LNCaP clone FGC (cell line): ENCODE measurements around the gene MDGA2.

ENCODE experiments used
- DNase-seq: peaks from one replicate; pipeline ENCODE4 v3.0.0-alpha.2; 2011; ENCODE audit warnings: low read depth
- H3K4me3 ChIP-seq: 2 replicates; pipeline ENCODE4 v1.5.1; 2011; ENCODE audit warnings: mild to moderate bottlenecking, low read depth, low read length, control low read depth
- CTCF ChIP-seq: IDR thresholded peaks from 2 replicates; pipeline ENCODE4 v1.5.1; 2012; ENCODE audit warnings: mild to moderate bottlenecking; ENCODE audit not compliant: control insufficient read depth, insufficient read depth; ENCODE audit errors: extremely low read depth

The MDGA2 gene

GRCh38 chr14:47154276-47154797, 521.1 kb downstream of the MDGA2 start:
- no peak overlapping the region for H3K4me3 ChIP-seq
- TF ChIP-seq CTCF = no peak
- DNase-seq = no peak

- DNase-seq = no peak
- TF ChIP-seq CTCF = no peak
- H3K4me3 ChIP-seq = no peak overlapping the region
Measured at GRCh38 chr14:47153746-47154145, 521.7 kb downstream of the MDGA2 start.

- TF ChIP-seq CTCF = no peak
- DNase-seq = no peak
- H3K4me3 ChIP-seq = no peak overlapping the region
Measured at GRCh38 chr14:47150267-47150666, 525.1 kb downstream of the MDGA2 start.

GRCh38 chr14:47149326-47149725, 526.1 kb downstream of the MDGA2 start:
- H3K4me3 ChIP-seq = no peak overlapping the region
- no peak for TF ChIP-seq CTCF
- no peak for DNase-seq

GRCh38 chr14:47148686-47149085, 526.7 kb downstream of the MDGA2 start:
- no peak for DNase-seq
- no peak overlapping the region for H3K4me3 ChIP-seq
- no peak for TF ChIP-seq CTCF

GRCh38 chr14:47120645-47121044, 554.8 kb downstream of the MDGA2 start:
- TF ChIP-seq CTCF = no peak

GRCh38 chr14:47103771-47104170, 571.6 kb downstream of the MDGA2 start:
- no peak for DNase-seq
- H3K4me3 ChIP-seq = no peak overlapping the region
- no peak for TF ChIP-seq CTCF

More at GRCh38 chr14:47120645-47121044, 554.8 kb downstream of the MDGA2 start:
- no peak for DNase-seq
- no peak overlapping the region for H3K4me3 ChIP-seq
